Measurements from ENCODE around the gene IQCH. TPM values are rescaled to one million over a fixed set of nuclear protein-coding genes. Genes with fewer than 3 reads are reported as not detected.

IQCH gene
- polyA plus RNA-seq, 1 donor (not counting 4 experiments of a cell fraction or from before 2014, with no cell fraction given) = 2.6 TPM

DNA sequence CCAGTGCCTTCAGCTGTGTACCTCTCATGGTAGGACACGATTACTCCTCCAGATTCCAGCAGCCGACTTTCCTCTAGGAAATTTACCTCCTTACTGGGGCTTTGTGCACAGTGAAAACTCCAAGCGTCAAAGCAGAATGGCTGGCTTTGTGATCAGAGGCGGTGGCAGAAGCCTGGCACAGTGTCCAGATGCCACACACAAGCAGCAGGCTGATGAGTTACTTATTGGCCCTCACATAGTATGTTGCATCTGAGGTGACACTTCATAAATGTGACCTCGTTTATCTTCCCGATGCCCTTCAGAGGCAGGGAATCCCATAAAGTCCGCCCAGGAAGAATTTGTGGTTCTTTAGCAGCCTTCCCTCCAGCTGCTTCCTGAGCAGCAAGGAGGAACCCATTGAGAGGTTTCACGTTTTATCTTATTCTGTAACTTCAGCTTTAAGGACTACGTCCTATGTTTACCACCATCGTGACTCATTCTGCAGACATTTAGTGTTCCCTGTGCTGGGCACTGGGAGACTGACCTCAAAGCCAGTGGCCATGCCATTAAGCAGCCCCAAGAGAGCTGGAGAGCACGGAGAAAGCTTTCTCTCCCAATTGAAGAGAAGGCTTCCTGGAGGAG lies 159.3 kb downstream of the IQCH start:
- dilution Hi-C loops (cut with MboI; ENCODE audit: extremely low pct_ligation_motif_present, low sequenced_read_pairs) = no loop called here
- DNase-seq (ENCODE audit: low read depth, low spot score) (no peak), FAIRE-seq (no peak)
- H3K9ac ChIP-seq (ENCODE audit: control insufficient read depth, extremely low read depth, insufficient read depth, low read length) = no peak overlapping the region
- H4K20me1 ChIP-seq (ENCODE audit: control insufficient read depth, extremely low read depth, insufficient read depth, low read length) = no peaks in the 10 kb centered on the region
- H3K36me3 ChIP-seq (ENCODE audit: control insufficient read depth in 2 of 2, extremely low read depth in 1 of 2, insufficient read depth in 2 of 2, low read length in 2 of 2) = no peaks in the 10 kb centered on the region
- no peak overlapping the region for H3K4me3 ChIP-seq (ENCODE audit: control insufficient read depth in 2 of 3, extremely low read depth in 1 of 3, insufficient read depth in 2 of 3, low read depth in 1 of 3, low read length in 3 of 3)
- H3K27ac ChIP-seq (ENCODE audit: control insufficient read depth, insufficient read depth, low read length) = no peak overlapping the region
- H2AFZ ChIP-seq (ENCODE audit: control insufficient read depth, low read length) = no peak overlapping the region
- TF ChIP-seq CTCF (optimal IDR thresholded peaks at IDR 0.05 in 1 of 3, IDR thresholded peaks at IDR 0.05 in 1 of 3, conservative IDR thresholded peaks at IDR 0.05 in 1 of 3; ENCODE audit: extremely low read depth in 1 of 3, insufficient read depth in 2 of 3, low read length in 3 of 3) (no peak), EZH2 (IDR thresholded peaks at IDR 0.05; ENCODE audit: low read length) (no peak)
- H3K79me2 ChIP-seq (ENCODE audit: control insufficient read depth, insufficient read depth, low read length) = no peaks in the 10 kb centered on the region
- no peaks in the 10 kb centered on the region for H3K9me3 ChIP-seq (ENCODE audit: control insufficient read depth, low read depth, low read length)
- H3K4me1 ChIP-seq (ENCODE audit: control insufficient read depth, extremely low read depth, insufficient read depth, low read length) = no peaks in the 10 kb centered on the region
- no peak overlapping the region for H3K4me2 ChIP-seq (ENCODE audit: control insufficient read depth, extremely low read depth, insufficient read depth, low read depth, low read length)
- no peaks in the 10 kb centered on the region for H3K9me1 ChIP-seq (ENCODE audit: control insufficient read depth, extremely low read depth, insufficient read depth, low read length)
- no peaks in the 10 kb centered on the region for H3K27me3 ChIP-seq (ENCODE audit: control insufficient read depth, extremely low read depth, insufficient read depth, low read length)

GRCh38 chr15:67415181-67415580 lies 160.6 kb downstream of the IQCH start:
- dilution Hi-C loops (cut with MboI; ENCODE audit: extremely low pct_ligation_motif_present, low sequenced_read_pairs) = no loop called here

More at GRCh38 chr15:67415181-67415580, 160.6 kb downstream of the IQCH start:
- FAIRE-seq = no peak
- Histone ChIP-seq H3K27me3 (ENCODE audit: control insufficient read depth, extremely low read depth, insufficient read depth, low read length) (no peaks in the 10 kb centered on the region), H3K9ac (ENCODE audit: control insufficient read depth, extremely low read depth, insufficient read depth, low read length) (no peak overlapping the region), H3K36me3 (ENCODE audit: control insufficient read depth in 2 of 2, extremely low read depth in 1 of 2, insufficient read depth in 2 of 2, low read length in 2 of 2) (no peaks in the 10 kb centered on the region), H3K4me3 (ENCODE audit: control insufficient read depth in 2 of 3, extremely low read depth in 1 of 3, insufficient read depth in 2 of 3, low read depth in 1 of 3, low read length in 3 of 3) (no peak overlapping the region), H3K4me2 (ENCODE audit: control insufficient read depth, extremely low read depth, insufficient read depth, low read depth, low read length) (no peak overlapping the region), H4K20me1 (ENCODE audit: control insufficient read depth, extremely low read depth, insufficient read depth, low read length) (no peaks in the 10 kb centered on the region), H3K9me1 (ENCODE audit: control insufficient read depth, extremely low read depth, insufficient read depth, low read length) (no peaks in the 10 kb centered on the region), H3K27ac (ENCODE audit: control insufficient read depth, insufficient read depth, low read length) (no peak overlapping the region), H2AFZ (ENCODE audit: control insufficient read depth, low read length) (no peak overlapping the region), H3K79me2 (ENCODE audit: control insufficient read depth, insufficient read depth, low read length) (no peaks in the 10 kb centered on the region), H3K9me3 (ENCODE audit: control insufficient read depth, low read depth, low read length) (no peaks in the 10 kb centered on the region), H3K4me1 (ENCODE audit: control insufficient read depth, extremely low read depth, insufficient read depth, low read length) (no peaks in the 10 kb centered on the region)
- no peak for DNase-seq (ENCODE audit: low read depth, low spot score)
- TF ChIP-seq CTCF (optimal IDR thresholded peaks at IDR 0.05 in 1 of 3, IDR thresholded peaks at IDR 0.05 in 1 of 3, conservative IDR thresholded peaks at IDR 0.05 in 1 of 3; ENCODE audit: extremely low read depth in 1 of 3, insufficient read depth in 2 of 3, low read length in 3 of 3) (no peak), EZH2 (IDR thresholded peaks at IDR 0.05; ENCODE audit: low read length) (no peak)
